Measurements from ENCODE around the gene UTP15.

DNA sequence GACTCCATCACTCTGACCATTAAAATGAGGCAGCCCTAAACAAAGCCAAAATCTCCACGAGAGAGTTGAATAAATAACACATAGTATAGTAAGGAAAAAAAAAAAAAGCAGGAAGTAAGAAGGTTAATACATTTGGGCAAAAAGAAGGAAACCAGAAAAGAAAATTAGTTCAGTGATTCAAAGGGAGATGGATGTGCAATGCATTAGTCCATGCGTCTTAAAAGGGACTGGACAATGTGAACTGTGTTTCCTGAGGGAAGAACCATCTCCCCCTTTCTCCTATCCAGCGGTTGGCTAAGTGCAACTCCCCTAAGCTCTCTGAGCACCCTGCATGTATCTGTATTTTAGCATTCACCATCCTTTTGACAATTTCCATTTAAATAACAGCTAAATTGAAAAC is 1.5 kb upstream of the UTP15 start:
- TF ChIP-seq, protein P1, sequence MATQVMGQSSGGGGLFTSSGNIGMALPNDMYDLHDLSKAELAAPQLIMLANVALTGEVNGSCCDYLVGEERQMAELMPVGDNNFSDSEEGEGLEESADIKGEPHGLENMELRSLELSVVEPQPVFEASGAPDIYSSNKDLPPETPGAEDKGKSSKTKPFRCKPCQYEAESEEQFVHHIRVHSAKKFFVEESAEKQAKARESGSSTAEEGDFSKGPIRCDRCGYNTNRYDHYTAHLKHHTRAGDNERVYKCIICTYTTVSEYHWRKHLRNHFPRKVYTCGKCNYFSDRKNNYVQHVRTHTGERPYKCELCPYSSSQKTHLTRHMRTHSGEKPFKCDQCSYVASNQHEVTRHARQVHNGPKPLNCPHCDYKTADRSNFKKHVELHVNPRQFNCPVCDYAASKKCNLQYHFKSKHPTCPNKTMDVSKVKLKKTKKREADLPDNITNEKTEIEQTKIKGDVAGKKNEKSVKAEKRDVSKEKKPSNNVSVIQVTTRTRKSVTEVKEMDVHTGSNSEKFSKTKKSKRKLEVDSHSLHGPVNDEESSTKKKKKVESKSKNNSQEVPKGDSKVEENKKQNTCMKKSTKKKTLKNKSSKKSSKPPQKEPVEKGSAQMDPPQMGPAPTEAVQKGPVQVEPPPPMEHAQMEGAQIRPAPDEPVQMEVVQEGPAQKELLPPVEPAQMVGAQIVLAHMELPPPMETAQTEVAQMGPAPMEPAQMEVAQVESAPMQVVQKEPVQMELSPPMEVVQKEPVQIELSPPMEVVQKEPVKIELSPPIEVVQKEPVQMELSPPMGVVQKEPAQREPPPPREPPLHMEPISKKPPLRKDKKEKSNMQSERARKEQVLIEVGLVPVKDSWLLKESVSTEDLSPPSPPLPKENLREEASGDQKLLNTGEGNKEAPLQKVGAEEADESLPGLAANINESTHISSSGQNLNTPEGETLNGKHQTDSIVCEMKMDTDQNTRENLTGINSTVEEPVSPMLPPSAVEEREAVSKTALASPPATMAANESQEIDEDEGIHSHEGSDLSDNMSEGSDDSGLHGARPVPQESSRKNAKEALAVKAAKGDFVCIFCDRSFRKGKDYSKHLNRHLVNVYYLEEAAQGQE (IDR thresholded peaks at IDR 0.05; ENCODE audit: insufficient replicate concordance, low read depth), result no peak
- TF ChIP-seq, protein P2, sequence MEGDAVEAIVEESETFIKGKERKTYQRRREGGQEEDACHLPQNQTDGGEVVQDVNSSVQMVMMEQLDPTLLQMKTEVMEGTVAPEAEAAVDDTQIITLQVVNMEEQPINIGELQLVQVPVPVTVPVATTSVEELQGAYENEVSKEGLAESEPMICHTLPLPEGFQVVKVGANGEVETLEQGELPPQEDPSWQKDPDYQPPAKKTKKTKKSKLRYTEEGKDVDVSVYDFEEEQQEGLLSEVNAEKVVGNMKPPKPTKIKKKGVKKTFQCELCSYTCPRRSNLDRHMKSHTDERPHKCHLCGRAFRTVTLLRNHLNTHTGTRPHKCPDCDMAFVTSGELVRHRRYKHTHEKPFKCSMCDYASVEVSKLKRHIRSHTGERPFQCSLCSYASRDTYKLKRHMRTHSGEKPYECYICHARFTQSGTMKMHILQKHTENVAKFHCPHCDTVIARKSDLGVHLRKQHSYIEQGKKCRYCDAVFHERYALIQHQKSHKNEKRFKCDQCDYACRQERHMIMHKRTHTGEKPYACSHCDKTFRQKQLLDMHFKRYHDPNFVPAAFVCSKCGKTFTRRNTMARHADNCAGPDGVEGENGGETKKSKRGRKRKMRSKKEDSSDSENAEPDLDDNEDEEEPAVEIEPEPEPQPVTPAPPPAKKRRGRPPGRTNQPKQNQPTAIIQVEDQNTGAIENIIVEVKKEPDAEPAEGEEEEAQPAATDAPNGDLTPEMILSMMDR (IDR thresholded peaks at IDR 0.05; ENCODE audit: insufficient read depth, low read length), result no peak

Data from HL-60 (cell line).